ENCODE measurements around the gene SAMD9L. TPM values are rescaled to one million over a fixed set of nuclear protein-coding genes. Genes with fewer than 3 reads are reported as not detected.

Gene SAMD9L
- total and polyA plus RNA-seq, 2 experiments from 2014 or later, result 1.5 to 4.5 TPM

DNA sequence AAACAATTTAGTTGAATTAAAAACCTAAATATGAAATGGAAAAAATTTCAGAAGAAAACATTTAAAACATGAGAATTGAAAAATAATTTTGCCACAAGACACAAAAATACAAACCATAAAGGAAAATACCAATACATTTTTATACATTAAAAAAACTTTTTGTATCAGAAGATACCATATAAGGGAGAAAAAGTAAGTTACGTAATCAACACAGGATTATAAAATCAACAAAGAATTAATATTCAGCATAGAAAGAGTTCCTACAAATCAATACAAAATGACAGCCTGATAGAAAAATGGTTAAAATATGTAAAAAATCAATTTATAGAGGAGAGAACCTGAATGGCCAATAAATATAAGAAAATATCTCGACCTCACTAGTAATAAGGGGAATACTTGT, 16.6 kb upstream of the SAMD9L start:
- H3K27ac ChIP-seq, result no peak overlapping the region
- H3K27me3 ChIP-seq, result no peaks in the 10 kb centered on the region
- H3K4me2 ChIP-seq, result no peak overlapping the region
- no peaks in the 10 kb centered on the region for H3K36me3 ChIP-seq (replicated peaks; ENCODE audit: insufficient read depth, low read depth)
- H3K4me1 ChIP-seq (ENCODE audit: insufficient read depth), result no peaks in the 10 kb centered on the region
- DNase-seq (ENCODE audit: low spot score), result no peak
- H3K79me2 ChIP-seq, result no peaks in the 10 kb centered on the region
- WGBS (ENCODE audit: low lambda C conversion rate, missing lambda C conversion rate), result 94% methylated on average over 2 of the region's 2 CpGs
- TF ChIP-seq EZH2 (IDR thresholded peaks at IDR 0.05; ENCODE audit: borderline replicate concordance) (no peak), EZH2phosphoT487 (IDR thresholded peaks at IDR 0.05; ENCODE audit: low read depth, severe bottlenecking, unreplicated experiment) (no peak)
- TF ChIP-seq, protein P1, sequence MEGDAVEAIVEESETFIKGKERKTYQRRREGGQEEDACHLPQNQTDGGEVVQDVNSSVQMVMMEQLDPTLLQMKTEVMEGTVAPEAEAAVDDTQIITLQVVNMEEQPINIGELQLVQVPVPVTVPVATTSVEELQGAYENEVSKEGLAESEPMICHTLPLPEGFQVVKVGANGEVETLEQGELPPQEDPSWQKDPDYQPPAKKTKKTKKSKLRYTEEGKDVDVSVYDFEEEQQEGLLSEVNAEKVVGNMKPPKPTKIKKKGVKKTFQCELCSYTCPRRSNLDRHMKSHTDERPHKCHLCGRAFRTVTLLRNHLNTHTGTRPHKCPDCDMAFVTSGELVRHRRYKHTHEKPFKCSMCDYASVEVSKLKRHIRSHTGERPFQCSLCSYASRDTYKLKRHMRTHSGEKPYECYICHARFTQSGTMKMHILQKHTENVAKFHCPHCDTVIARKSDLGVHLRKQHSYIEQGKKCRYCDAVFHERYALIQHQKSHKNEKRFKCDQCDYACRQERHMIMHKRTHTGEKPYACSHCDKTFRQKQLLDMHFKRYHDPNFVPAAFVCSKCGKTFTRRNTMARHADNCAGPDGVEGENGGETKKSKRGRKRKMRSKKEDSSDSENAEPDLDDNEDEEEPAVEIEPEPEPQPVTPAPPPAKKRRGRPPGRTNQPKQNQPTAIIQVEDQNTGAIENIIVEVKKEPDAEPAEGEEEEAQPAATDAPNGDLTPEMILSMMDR (IDR thresholded peaks at IDR 0.05; ENCODE audit: poor library complexity), result no peak
- no peak overlapping the region for H2AFZ ChIP-seq
- H3K4me3 ChIP-seq, result no peak overlapping the region
- no peaks in the 10 kb centered on the region for H3K9me3 ChIP-seq (ENCODE audit: low read depth)
- H4K20me1 ChIP-seq (ENCODE audit: insufficient read depth, poor library complexity, severe bottlenecking), result no peaks in the 10 kb centered on the region
- no peaks in the 10 kb centered on the region for H3K9me2 ChIP-seq (replicated peaks; ENCODE audit: insufficient read depth)

DNA sequence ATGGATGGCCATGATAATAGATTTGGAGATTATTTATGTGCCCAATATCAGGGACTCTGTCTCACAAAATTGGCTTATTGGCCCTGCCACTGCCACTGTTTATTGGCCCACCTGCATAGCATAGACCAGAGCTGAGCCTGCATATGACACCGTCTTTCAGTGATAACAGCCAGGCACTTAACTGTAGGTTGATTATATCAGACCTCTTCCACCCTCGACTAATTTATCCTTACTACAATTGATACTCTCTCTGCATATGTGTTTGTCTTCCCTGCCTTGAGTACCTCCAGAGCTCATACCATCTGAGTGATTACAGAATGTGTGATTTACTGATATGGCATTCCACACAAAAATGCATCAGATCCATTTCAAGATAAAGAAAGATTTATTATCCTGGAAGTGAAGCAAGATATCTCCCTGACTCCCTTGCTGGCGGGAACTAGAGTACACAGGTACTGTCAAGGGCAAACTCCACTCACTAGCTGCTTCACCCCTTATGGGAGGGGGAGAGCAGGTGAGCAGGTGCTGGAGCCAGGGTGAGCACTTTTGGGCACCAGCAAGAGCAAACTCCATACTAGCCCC, 13.1 kb upstream of the SAMD9L start:
- peak overlapping the region; percentile 0 for H3K4me2 ChIP-seq
- 25% methylated on average over 3 of the region's 3 CpGs for WGBS (ENCODE audit: low lambda C conversion rate, missing lambda C conversion rate)
- H4K20me1 ChIP-seq (ENCODE audit: insufficient read depth, poor library complexity, severe bottlenecking), result no peaks in the 10 kb centered on the region
- H3K79me2 ChIP-seq, result no peaks in the 10 kb centered on the region
- H3K9me2 ChIP-seq (replicated peaks; ENCODE audit: insufficient read depth), result no peaks in the 10 kb centered on the region
- peak; percentile 30 for DNase-seq (ENCODE audit: low spot score)
- H3K4me1 ChIP-seq (ENCODE audit: insufficient read depth), result no peaks in the 10 kb centered on the region
- peak overlapping the region; percentile 64 for H3K27ac ChIP-seq
- H2AFZ ChIP-seq, result no peak overlapping the region
- H3K4me3 ChIP-seq, result no peak overlapping the region
- no peaks in the 10 kb centered on the region for H3K36me3 ChIP-seq (replicated peaks; ENCODE audit: insufficient read depth, low read depth)
- TF ChIP-seq EZH2phosphoT487 (IDR thresholded peaks at IDR 0.05; ENCODE audit: low read depth, severe bottlenecking, unreplicated experiment), result no peak
- TF ChIP-seq EZH2 (IDR thresholded peaks at IDR 0.05; ENCODE audit: borderline replicate concordance), result no peak
- TF ChIP-seq, protein P1 (IDR thresholded peaks at IDR 0.05; ENCODE audit: poor library complexity), result no peak
- H3K9me3 ChIP-seq (ENCODE audit: low read depth), result no peaks in the 10 kb centered on the region
- H3K27me3 ChIP-seq, result no peaks in the 10 kb centered on the region

DNA sequence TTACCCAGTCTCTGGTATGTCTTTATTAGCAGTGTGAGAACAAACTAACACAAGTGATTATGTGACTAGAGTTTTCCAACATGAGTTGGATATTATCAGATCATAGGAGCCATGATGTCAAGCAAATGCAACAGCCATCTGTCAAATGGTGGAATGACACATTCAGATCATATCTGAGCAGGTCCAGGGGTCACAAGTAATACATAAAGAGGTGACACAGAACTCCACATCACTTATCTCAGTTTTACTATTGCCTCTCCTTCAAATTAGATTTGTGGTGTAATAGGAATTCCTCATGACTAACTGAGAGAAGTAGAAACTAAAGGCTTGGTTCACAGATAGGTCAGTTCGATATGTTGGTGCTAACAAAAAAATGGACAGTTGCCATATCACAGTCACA, 12.2 kb upstream of the SAMD9L start:
- Histone ChIP-seq H3K27me3 (no peaks in the 10 kb centered on the region), H3K79me2 (no peaks in the 10 kb centered on the region), H4K20me1 (ENCODE audit: insufficient read depth, poor library complexity, severe bottlenecking) (no peaks in the 10 kb centered on the region), H3K27ac (peak overlapping the region; percentile 64), H2AFZ (no peak overlapping the region), H3K4me2 (no peak overlapping the region), H3K36me3 (replicated peaks; ENCODE audit: insufficient read depth, low read depth) (no peaks in the 10 kb centered on the region), H3K4me1 (ENCODE audit: insufficient read depth) (no peaks in the 10 kb centered on the region), H3K4me3 (no peak overlapping the region), H3K9me2 (replicated peaks; ENCODE audit: insufficient read depth) (no peaks in the 10 kb centered on the region), H3K9me3 (ENCODE audit: low read depth) (no peaks in the 10 kb centered on the region)
- TF ChIP-seq, protein P1 (IDR thresholded peaks at IDR 0.05; ENCODE audit: poor library complexity), result no peak
- TF ChIP-seq EZH2 (IDR thresholded peaks at IDR 0.05; ENCODE audit: borderline replicate concordance), result no peak
- no peak for TF ChIP-seq EZH2phosphoT487 (IDR thresholded peaks at IDR 0.05; ENCODE audit: low read depth, severe bottlenecking, unreplicated experiment)
- peak; percentile 45 for DNase-seq (ENCODE audit: low spot score)
- WGBS (ENCODE audit: low lambda C conversion rate, missing lambda C conversion rate), result 75% methylated on average over 1 of the region's 1 CpG

All from hepatocyte (in vitro differentiated cells).